H9 (cell line): ENCODE measurements around the gene DAPK2. TPM values are rescaled to one million over a fixed set of nuclear protein-coding genes. Genes with fewer than 3 reads are reported as not detected.

Experiments
- DNase-seq: peaks from one replicate; pipeline ENCODE4 v3.0.0-alpha.2; 2017
- H2AFZ ChIP-seq: one replicate; pipeline ENCODE4 v1.6.1; 2013; ENCODE audit warnings: mild to moderate bottlenecking, low read length, control low read depth, moderate library complexity
- H2AK5ac ChIP-seq: 2 replicates; pipeline ENCODE4 v1.6.1; 2013; ENCODE audit warnings: low read length, control low read depth, mixed read lengths; ENCODE audit not compliant: insufficient read length
- H2BK120ac ChIP-seq: one replicate; pipeline ENCODE4 v1.6.1; 2013; ENCODE audit warnings: low read depth, mild to moderate bottlenecking, low read length, control low read depth, inconsistent platforms; ENCODE audit not compliant: poor library complexity, severe bottlenecking
- H2BK12ac ChIP-seq: 2 replicates; pipeline ENCODE4 v1.6.1; 2013; ENCODE audit warnings: low read length, control low read depth, mixed read lengths, low read depth; ENCODE audit not compliant: insufficient read length
- H2BK15ac ChIP-seq: 2 replicates; pipeline ENCODE4 v1.6.1; 2013; ENCODE audit warnings: low read depth, low read length, control low read depth
- H2BK20ac ChIP-seq: one replicate; pipeline ENCODE4 v1.6.1; 2013; ENCODE audit warnings: low read depth, mild to moderate bottlenecking, low read length, control low read depth, inconsistent platforms; ENCODE audit not compliant: poor library complexity, severe bottlenecking
- H2BK5ac ChIP-seq: 2 replicates; pipeline ENCODE4 v1.6.1; 2013; ENCODE audit warnings: low read length, control low read depth, mixed read lengths; ENCODE audit not compliant: insufficient read length
- H3K14ac ChIP-seq: 2 replicates; pipeline ENCODE4 v1.6.1; 2013; ENCODE audit warnings: low read length, control low read depth; ENCODE audit not compliant: insufficient read depth
- H3K18ac ChIP-seq: 2 replicates; pipeline ENCODE4 v1.6.1; 2013; ENCODE audit warnings: low read depth, mild to moderate bottlenecking, mixed read lengths, low read length, control low read depth; ENCODE audit not compliant: insufficient read length
- H3K23ac ChIP-seq: 2 replicates; pipeline ENCODE4 v1.6.1; 2013; ENCODE audit warnings: low read length, control low read depth, mixed read lengths, low read depth; ENCODE audit not compliant: insufficient read length
- H3K23me2 ChIP-seq: 2 replicates; pipeline ENCODE4 v1.6.1; 2013; ENCODE audit warnings: low read depth, mild to moderate bottlenecking, mixed read lengths, low read length, control low read depth; ENCODE audit not compliant: insufficient read length, poor library complexity, severe bottlenecking
- H3K27ac ChIP-seq: 2 replicates; pipeline ENCODE4 v1.5.1; 2013; ENCODE audit warnings: low read length, control low read depth, mixed read lengths, low read depth; ENCODE audit not compliant: insufficient read length
- H3K27me3 ChIP-seq: 2 replicates; pipeline ENCODE4 v1.6.1; 2013; ENCODE audit warnings: low read length, control low read depth, inconsistent platforms; ENCODE audit not compliant: insufficient read depth
- H3K4ac ChIP-seq: 2 replicates; pipeline ENCODE4 v1.6.1; 2013; ENCODE audit warnings: low read depth, mild to moderate bottlenecking, control low read depth, inconsistent platforms, low read length, moderate library complexity
- H3K4me1 ChIP-seq: 2 replicates; pipeline ENCODE4 v1.6.1; 2013; ENCODE audit warnings: low read length, control low read depth, inconsistent platforms; ENCODE audit not compliant: insufficient read depth
- H3K4me2 ChIP-seq: 2 replicates; pipeline ENCODE4 v1.6.1; 2013; ENCODE audit warnings: low read length, control low read depth, mixed read lengths; ENCODE audit not compliant: insufficient read length, insufficient read depth
- H3K56ac ChIP-seq: 2 replicates; pipeline ENCODE4 v1.6.1; 2013; ENCODE audit warnings: low read depth, mild to moderate bottlenecking, mixed read lengths, low read length, control low read depth; ENCODE audit not compliant: insufficient read length
- H3K79me1 ChIP-seq: 2 replicates; pipeline ENCODE4 v1.6.1; 2013; ENCODE audit warnings: low read depth, mild to moderate bottlenecking, moderate library complexity, low read length, control low read depth, inconsistent platforms; ENCODE audit not compliant: insufficient read depth, poor library complexity, severe bottlenecking
- H3K79me2 ChIP-seq: 2 replicates; pipeline ENCODE4 v1.6.1; 2013; ENCODE audit warnings: low read length, control low read depth, inconsistent platforms; ENCODE audit not compliant: insufficient read depth
- H3K9ac ChIP-seq: 2 replicates; pipeline ENCODE4 v1.6.1; 2013; ENCODE audit warnings: low read length, control low read depth, mixed read lengths; ENCODE audit not compliant: insufficient read length; ENCODE audit errors: extremely low read depth
- H3K9me3 ChIP-seq: one replicate; pipeline ENCODE4 v1.6.1; 2013; ENCODE audit warnings: low read depth, low read length, inconsistent platforms; ENCODE audit not compliant: control insufficient read depth
- H3T11ph ChIP-seq: one replicate; pipeline ENCODE4 v1.6.1; 2013; ENCODE audit warnings: mild to moderate bottlenecking, low read length, control low read depth, inconsistent platforms
- H4K20me1 ChIP-seq: one replicate; pipeline ENCODE4 v1.6.1; 2013; ENCODE audit not compliant: control insufficient read depth, insufficient read length, insufficient read depth
- H4K5ac ChIP-seq: 2 replicates; pipeline ENCODE4 v1.6.1; 2013; ENCODE audit warnings: low read depth, mild to moderate bottlenecking, mixed read lengths, low read length, control low read depth; ENCODE audit not compliant: insufficient read length
- H4K8ac ChIP-seq: replicated peaks from 2 replicates; pipeline ENCODE4 v1.6.1; 2013; ENCODE audit warnings: low read length, control low read depth, mixed read lengths, low read depth; ENCODE audit not compliant: insufficient read length
- H4K91ac ChIP-seq: 2 replicates; pipeline ENCODE4 v1.6.1; 2013; ENCODE audit warnings: low read depth, mild to moderate bottlenecking, moderate library complexity, mixed read lengths, low read length, control low read depth; ENCODE audit not compliant: insufficient read length
- H3K27ac Mint-ChIP-seq, 3 experiments: 2 replicates in 2 of 3; 3 replicates in 1 of 3; pipeline ENCODE4 v1.8.0; 2020 to 2021; ENCODE audit warnings: mixed read lengths in 3 of 3, mild to moderate bottlenecking in 1 of 3, moderate library complexity in 1 of 3
- H3K27me3 Mint-ChIP-seq: 2 replicates; pipeline ENCODE4 v1.8.0; 2021; ENCODE audit warnings: low read depth, mild to moderate bottlenecking, moderate library complexity, mixed read lengths
- H3K36me3 Mint-ChIP-seq, 3 experiments: 2 replicates in 2 of 3; 3 replicates in 1 of 3; pipeline ENCODE4 v1.8.0; 2020 to 2021; ENCODE audit warnings: low read depth in 3 of 3, mixed read lengths in 3 of 3; ENCODE audit not compliant: insufficient read depth in 1 of 3
- H3K4me1 Mint-ChIP-seq, 2 experiments: 2 replicates each; pipeline ENCODE4 v1.8.0; 2020; ENCODE audit warnings: mixed read lengths in 2 of 2
- H3K4me3 Mint-ChIP-seq, 2 experiments: 2 replicates in 1 of 2; 3 replicates in 1 of 2; pipeline ENCODE4 v1.8.0; 2020 to 2021; ENCODE audit warnings: mild to moderate bottlenecking in 2 of 2, mixed read lengths in 2 of 2, moderate library complexity in 1 of 2
- H3K9me3 Mint-ChIP-seq, 2 experiments: 2 replicates in 1 of 2; 3 replicates in 1 of 2; pipeline ENCODE4 v1.8.0; 2020; ENCODE audit warnings: mild to moderate bottlenecking in 2 of 2, mixed read lengths in 2 of 2, moderate library complexity in 1 of 2
- WGBS: extraction: QIAGEN DNeasy Blood & Tissue Kit; methylation state at CpG from one replicate; pipeline ENCODE4 v1.1.7; 2013; ENCODE audit warnings: missing lambda C conversion rate, low lambda C conversion rate, mixed read lengths; ENCODE audit not compliant: insufficient read length; ENCODE audit errors: extremely low coverage; 5-methylcytosine and 5-hydroxymethylcytosine counted together
- total RNA-seq: library from RNA; stranded (reverse); gene quantifications from 2 replicates; pipeline ENCODE4 v1.2.1, GENCODE V29; 2021
- TF ChIP-seq, protein P1 (sequence below): fragments of 200-600 bp; sonication (generic); conservative IDR thresholded peaks from 3 replicates; pipeline ENCODE4 v1.8.0; 2021; ENCODE audit warnings: antibody characterized with exemption, mild to moderate bottlenecking

DAPK2 gene
- total RNA-seq, 1 experiment from 2014 or later = 3.5 TPM

DNA sequence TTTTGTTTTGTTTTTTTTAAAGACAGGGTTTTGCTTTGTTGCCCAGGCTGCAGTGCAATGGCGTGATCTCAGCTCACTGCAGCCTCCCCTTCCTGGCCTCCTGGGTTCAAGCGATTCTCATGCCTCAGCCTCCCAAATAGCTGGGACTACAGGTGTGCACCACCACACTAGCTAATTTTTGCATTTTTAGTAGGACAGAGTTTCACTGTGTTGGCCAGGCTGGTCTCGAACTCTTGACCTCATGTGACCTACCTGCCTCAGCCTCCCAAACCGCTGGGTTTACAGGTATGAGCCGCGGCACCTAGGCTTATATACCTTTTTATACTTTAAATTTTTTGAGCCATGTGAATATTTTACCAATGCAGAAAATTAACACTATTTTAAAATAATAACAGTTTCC lies 155.7 kb downstream of the DAPK2 start:
- H4K5ac ChIP-seq = no peak overlapping the region
- no peak overlapping the region for H3K14ac ChIP-seq
- H3K4me3 Mint-ChIP-seq = no peak overlapping the region
- no CpG with 5 or more reads among the region's 6 CpGs for WGBS
- H2BK20ac ChIP-seq = no peak overlapping the region
- no peaks in the 10 kb centered on the region for H3K27me3 Mint-ChIP-seq
- no peak overlapping the region for H3T11ph ChIP-seq
- H3K9me3 ChIP-seq = no peaks in the 10 kb centered on the region
- no peak overlapping the region for H2BK15ac ChIP-seq
- H3K9me3 Mint-ChIP-seq = no peaks in the 10 kb centered on the region
- no peaks in the 10 kb centered on the region for H3K36me3 Mint-ChIP-seq
- no peak overlapping the region for H3K27ac Mint-ChIP-seq
- H3K4me1 Mint-ChIP-seq = peaks cover 10% of the 10 kb centered on the region in 2 experiments
- H3K4me1 ChIP-seq = no peaks in the 10 kb centered on the region
- H2BK120ac ChIP-seq = no peak overlapping the region
- no peak overlapping the region for H3K23ac ChIP-seq
- no peaks in the 10 kb centered on the region for H4K20me1 ChIP-seq
- TF ChIP-seq, protein P1, sequence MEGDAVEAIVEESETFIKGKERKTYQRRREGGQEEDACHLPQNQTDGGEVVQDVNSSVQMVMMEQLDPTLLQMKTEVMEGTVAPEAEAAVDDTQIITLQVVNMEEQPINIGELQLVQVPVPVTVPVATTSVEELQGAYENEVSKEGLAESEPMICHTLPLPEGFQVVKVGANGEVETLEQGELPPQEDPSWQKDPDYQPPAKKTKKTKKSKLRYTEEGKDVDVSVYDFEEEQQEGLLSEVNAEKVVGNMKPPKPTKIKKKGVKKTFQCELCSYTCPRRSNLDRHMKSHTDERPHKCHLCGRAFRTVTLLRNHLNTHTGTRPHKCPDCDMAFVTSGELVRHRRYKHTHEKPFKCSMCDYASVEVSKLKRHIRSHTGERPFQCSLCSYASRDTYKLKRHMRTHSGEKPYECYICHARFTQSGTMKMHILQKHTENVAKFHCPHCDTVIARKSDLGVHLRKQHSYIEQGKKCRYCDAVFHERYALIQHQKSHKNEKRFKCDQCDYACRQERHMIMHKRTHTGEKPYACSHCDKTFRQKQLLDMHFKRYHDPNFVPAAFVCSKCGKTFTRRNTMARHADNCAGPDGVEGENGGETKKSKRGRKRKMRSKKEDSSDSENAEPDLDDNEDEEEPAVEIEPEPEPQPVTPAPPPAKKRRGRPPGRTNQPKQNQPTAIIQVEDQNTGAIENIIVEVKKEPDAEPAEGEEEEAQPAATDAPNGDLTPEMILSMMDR = no peak
- no peak overlapping the region for H3K56ac ChIP-seq
- H4K8ac ChIP-seq = no peak overlapping the region
- H3K27ac ChIP-seq = no peak overlapping the region
- H2BK5ac ChIP-seq = no peak overlapping the region
- no peak for DNase-seq
- no peak overlapping the region for H3K4me2 ChIP-seq
- H3K79me1 ChIP-seq = no peaks in the 10 kb centered on the region
- no peak overlapping the region for H4K91ac ChIP-seq
- H3K27me3 ChIP-seq = no peaks in the 10 kb centered on the region
- H2AFZ ChIP-seq = no peak overlapping the region
- H2BK12ac ChIP-seq = no peak overlapping the region
- H3K4ac ChIP-seq = no peak overlapping the region
- no peaks in the 10 kb centered on the region for H3K23me2 ChIP-seq
- no peaks in the 10 kb centered on the region for H3K79me2 ChIP-seq
- no peak overlapping the region for H2AK5ac ChIP-seq
- H3K9ac ChIP-seq = no peak overlapping the region
- no peak overlapping the region for H3K18ac ChIP-seq
